HS-5 (cell line): ENCODE data around the gene ADCY4.

Experiments used
- DNase-seq: peaks from one replicate; pipeline ENCODE4 v3.0.0-alpha.2; 2012; ENCODE audit warnings: low read depth

Gene ADCY4

DNA sequence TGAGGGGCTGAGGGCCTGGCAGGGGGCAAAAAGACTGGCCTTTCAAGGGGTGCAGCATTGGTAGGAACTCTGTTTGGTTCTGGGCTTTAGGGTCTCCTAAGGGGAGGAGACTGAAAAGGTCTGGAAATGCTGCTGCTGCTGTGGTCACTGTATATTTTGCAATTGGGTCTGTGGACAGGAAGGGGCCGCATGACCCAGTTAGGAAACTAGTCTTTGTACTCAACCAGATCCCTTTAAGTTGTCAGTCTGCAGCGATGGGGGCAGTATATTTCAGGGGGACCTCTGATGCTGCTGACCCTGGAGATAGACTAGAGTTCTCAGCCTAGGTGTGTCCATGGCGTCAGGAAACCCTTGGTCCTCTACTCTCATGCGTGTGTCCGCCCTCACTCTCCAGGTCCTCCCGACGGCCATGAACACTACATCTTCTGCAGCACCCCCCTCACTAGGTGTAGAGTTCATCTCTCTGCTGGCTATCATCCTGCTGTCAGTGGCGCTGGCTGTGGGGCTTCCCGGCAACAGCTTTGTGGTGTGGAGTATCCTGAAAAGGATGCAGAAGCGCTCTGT, 19.5 kb downstream of the ADCY4 start:
- no peak for DNase-seq

DNA sequence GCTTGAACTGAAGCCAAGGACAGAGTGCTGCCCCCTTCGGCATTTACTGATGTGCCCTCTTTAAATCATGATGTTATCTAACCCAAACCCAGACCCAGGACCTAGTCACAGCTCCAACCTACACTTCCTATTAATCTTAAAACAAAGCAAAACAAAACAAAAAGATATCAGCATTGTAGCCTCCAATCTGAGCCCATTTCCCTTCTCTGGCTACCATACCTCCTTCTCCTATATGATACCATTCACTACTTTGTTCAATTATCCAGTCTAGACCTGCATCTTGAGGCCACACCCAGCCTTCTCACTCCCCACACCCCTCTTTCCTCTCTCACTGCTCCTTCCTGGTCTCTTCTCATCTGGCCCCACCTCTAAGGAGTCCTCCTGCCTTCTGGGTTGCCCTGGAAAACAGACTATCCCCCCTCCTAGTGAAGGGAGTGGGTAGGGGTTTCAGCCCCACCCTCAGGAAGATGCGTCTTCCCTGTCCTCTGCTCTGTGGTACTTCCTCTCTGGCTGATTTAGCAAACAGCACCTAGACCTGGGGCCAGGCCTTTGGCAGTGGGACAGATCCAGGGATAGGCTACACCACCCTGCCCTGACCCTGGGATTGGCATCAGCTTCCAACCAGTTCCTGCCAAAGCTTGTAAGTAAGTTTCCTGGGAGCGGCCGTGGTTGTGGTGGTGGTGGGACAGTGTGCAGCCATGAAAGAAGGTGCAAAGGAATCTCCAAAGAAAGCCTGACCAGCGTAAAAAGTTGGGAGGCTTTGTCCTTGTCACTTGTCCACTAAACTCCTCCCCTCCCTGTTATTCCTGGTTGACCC, 20.3 kb downstream of the ADCY4 start:
- DNase-seq: no peak

DNA sequence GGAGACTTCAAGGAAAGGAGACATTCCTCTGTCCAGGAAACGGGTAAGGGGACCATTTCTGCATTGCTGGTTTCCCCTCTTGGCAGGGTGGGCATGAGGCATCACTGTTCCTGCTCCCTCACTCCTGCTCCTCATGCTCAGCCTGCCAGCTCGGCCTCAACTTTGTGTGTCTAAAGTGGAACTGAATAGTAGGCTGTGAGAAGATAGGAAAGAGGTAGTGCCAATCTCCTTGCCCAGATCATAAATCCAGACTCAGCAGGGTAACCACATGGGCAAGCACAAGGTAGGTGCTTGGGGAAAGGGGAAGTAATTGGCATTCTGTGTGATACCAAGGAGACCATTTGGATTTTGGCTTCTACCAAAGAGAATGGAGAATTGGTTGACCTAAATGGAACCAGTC, 21.0 kb downstream of the ADCY4 start:
- DNase-seq: no peak

DNA sequence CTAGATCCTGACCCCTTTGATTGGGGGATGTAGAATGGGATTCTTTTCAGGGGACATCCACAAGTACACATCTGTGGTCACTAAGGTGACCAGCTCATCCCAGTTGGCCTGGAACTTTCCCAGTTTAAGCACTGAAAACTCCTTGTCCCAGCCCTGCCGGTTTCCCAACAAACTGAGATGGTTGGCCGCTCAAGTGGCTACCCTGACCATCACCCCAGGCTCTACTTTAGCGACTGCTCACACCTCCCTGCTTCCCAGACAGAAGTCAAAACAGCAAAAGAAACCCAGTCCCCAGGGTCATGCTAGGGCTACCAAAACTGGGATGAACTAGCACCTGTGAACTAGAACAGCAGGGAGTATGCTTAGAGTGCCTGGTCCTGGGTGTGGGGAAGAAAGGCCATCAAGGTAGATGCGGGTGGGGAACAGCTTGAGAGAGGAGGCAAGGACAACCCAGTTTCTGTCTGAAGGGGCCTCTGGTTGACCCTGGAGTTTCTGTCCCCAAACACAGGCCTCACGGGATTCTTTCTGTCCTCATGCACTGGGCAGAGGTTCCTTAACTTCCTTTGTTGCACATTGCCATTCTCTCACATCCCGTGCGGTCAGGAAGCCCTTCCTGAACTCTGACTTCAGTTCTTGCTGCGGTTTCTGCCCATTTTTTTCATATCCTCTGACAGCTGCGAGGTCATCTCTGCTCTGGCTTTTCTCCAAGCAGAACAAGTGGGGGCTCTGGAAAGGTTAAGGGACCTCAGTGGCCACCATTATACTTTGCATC, 21.9 kb downstream of the ADCY4 start:
- DNase-seq: no peak

DNA sequence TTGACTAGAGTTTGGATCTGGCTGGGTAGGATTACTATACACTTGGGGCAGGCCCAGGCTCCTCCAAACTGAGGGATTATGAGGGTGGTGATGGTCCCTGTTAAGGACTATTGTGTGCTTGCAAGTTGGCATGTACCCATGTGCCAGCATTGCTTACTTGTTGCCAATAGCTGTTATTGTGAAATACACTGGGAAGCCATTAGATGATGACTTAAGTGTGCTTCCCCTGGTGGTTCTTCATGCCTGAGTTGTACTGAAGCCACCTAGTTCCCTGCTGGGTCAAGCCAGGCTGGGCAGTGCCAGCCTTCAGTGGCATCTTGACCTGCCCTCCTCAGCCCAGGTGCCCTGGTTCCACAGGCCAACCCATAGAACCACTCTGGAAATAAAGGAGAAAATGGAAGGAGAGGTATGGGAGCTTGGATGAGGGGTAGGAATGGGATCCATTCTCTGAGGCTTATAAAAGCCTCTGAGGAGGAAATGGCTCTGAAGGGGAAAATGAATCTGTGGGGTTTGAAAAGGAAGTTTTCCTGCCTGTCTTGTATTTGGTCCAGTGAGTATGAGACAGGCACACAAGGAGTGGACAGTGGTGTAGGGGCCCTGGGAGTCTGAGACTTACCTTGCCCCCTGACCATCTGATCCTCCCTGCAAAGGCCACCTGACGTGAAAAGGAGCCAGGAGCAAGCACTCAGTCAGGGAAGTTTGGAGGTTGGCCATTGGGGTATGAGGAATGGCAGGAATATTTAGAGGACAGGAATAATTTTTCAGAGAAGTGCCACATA, 22.8 kb downstream of the ADCY4 start:
- no peak for DNase-seq

DNA sequence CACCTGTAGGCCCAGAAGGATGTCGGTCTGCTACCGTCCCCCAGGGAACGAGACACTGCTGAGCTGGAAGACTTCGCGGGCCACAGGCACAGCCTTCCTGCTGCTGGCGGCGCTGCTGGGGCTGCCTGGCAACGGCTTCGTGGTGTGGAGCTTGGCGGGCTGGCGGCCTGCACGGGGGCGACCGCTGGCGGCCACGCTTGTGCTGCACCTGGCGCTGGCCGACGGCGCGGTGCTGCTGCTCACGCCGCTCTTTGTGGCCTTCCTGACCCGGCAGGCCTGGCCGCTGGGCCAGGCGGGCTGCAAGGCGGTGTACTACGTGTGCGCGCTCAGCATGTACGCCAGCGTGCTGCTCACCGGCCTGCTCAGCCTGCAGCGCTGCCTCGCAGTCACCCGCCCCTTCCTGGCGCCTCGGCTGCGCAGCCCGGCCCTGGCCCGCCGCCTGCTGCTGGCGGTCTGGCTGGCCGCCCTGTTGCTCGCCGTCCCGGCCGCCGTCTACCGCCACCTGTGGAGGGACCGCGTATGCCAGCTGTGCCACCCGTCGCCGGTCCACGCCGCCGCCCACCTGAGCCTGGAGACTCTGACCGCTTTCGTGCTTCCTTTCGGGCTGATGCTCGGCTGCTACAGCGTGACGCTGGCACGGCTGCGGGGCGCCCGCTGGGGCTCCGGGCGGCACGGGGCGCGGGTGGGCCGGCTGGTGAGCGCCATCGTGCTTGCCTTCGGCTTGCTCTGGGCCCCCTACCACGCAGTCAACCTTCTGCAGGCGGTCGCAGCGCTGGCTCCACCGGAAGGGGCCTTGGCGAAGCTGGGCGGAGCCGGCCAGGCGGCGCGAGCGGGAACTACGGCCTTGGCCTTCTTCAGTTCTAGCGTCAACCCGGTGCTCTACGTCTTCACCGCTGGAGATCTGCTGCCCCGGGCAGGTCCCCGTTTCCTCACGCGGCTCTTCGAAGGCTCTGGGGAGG, 23.9 kb downstream of the ADCY4 start, which contains the start of gene LTB4R:
Gene LTB4R, plus strand, starts transcription at position 857 of the 959 bp plus-strand sequence. CDS start 4,150 bp downstream, outside the sequence.
- no peak for DNase-seq

DNA sequence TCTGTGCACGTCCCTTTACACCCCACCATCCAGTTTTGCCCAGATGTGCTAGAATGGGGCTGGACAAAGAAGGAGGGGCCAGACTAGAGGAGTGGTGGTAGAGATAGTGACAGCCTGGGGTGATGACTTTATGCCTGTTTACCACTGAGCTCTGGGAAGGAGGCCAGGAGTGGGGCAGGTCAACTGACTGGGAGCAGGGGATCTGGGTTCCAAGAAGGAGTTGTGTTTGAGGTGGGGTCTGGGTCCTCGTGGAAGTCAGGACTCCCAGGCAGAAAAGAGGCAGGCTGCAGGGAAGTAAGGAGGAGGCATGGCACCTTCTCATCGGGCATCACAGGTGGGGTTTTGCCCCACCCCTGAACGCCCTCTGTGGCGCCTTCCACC, 24.6 kb downstream of the ADCY4 start:
- DNase-seq: no peak

DNA sequence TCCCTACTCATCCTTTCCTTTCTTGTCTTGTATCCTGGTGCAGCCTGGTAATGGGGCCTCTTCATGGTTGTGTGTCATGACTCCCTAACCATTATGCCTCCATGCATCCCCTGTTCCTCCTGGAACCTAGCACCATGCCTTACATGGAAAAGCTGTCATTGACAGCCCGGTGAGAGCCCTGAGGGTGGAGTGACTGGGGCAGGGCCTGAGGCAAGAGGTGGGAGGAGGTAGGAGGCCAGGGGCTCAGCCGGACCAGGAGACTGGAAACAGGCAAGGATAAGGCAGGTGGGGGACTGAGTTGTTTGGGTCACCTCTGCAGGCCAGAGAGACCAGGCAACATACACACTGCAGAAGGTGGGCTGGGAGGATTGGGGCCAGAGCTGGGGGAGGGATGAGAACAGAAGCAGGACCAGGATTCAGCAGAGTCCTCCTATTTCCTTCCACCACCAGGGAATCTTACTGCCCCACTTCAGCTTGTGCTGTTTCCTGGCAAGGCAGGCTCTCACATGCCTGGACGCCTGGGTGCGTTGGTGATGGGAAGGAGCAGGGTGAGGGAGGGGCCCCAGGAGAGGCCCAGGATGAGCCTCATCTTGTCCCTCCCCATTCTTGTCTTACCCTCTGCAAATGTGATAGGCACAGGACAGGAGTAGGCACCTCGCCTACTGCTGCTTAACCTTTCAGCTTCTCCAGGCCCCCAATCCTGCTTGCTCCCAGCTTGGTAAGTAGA, 25.2 kb downstream of the ADCY4 start, which contains the start of gene LTB4R2:
Gene LTB4R2, plus strand, starts transcription at position 603 of the 727 bp plus-strand sequence. CDS start 525 bp downstream, outside the sequence.
- DNase-seq: no peak

DNA sequence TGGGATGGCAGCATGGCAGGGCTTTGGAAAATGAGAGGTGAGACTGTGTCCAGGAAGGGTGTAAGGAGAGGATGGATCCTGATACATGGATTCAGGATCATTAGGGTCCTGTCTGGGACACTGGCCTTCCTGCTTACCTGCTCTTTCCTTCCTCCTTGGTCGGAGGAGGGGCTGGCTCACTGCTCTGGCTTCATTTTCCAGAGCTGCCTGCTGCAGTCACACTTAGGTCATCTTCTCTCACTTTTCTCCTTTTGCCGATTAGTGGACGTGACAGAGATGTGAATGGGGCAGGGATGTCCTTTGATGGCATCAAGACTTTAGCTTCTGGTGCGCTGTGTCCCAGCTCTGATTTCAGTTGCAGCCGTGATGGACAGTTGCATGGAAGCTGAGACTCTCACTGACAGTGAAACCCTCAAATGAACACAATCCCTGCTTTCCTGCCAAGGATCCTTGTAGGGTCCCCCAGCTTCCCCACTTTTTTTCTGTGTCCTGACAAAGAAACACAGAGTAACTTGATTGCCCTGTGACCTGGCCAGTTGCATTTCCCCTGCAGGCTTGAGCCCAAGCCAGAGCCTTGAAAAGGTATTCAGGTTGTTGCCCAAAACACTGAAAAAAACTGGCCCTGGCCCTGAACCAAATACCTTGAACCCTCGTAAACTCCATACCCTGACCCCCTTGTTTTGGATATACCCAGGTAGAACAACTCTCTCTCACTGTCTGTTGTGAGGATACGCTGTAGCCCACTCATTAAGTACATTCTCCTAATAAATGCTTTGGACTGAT, 26.3 kb downstream of the ADCY4 start:
- DNase-seq: no peak

DNA sequence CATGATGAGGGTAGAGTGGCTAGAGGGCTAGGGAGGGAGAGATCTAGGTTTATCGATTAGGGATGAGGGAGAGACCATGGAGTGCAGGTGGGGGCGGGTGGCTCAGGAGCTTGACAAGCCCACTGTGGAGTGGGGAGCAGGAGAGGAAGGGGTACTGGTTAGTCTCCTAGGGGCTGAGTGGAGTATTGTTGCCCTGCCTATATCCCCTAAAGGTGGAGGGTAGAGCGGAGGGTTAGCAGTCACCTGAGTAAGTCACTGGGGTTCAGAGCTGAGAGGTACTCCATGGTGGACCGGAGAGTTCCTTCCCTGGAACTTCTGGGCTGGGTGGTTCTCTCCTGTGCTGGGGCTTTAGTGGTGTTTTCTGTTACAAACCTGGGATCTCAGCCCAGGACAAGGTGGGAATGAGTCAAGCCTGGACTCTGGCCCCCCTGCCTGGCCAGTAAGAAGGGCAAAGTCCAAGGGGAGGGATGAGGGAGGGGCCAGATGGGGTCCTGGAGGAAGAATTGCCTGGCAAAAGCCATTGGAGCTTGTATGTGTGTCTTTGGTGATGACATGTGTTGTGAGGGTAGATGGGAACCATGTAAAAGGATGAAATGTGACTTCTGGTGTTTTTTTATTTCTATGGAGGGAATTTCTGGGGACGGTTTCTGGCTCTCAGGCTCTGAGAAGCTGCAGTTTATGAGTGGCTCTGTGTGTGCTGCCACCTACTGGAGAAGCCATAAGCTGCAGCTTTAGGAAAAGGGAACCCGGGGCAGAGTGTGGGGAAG, 27.1 kb downstream of the ADCY4 start, which contains the start of gene CIDEB:
Gene CIDEB, minus strand, starts transcription at position 403 of the 767 bp plus-strand sequence. Its CDS starts 119 bp downstream, at position 284.
- no peak for DNase-seq

DNA sequence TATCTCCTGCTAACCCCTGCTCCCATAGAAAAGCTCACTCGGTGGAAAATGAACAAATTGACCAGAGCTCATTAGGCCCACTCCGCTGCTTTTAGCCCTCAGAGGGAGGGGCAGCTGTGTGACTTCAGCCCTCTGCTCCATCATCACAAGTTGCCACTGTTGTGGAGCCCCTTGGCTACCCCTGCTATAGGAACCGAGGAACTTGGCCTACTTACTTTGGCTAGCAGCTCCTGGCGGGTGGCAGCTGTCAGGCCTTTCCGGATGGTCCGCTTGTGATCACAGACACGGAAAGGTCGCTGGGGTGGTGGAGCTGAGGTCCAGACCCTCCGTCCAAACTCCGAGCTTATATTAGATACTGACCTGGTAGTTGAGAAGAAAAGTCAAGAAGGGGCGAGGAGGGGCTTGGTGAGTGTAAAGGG, 27.7 kb downstream of the ADCY4 start:
- DNase-seq: no peak

DNA sequence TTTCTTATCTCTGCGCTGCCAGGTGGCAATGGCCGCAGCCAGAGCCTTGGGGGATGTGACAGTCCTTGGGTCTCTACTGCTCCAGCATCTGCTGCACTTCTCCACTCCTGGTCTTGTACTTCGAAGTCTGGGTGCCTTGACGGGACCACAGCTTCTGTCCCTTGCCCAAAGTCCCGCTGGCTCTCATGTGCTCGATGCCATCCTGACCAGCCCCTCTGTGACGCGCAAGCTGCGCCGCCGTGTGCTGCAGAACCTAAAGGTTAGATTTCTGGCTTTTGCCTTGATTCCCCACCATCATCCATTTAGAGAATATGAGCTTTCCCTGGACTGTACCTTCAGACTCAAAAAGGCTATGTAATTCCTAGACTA, 30.9 kb downstream of the ADCY4 start:
- no peak for DNase-seq

DNA sequence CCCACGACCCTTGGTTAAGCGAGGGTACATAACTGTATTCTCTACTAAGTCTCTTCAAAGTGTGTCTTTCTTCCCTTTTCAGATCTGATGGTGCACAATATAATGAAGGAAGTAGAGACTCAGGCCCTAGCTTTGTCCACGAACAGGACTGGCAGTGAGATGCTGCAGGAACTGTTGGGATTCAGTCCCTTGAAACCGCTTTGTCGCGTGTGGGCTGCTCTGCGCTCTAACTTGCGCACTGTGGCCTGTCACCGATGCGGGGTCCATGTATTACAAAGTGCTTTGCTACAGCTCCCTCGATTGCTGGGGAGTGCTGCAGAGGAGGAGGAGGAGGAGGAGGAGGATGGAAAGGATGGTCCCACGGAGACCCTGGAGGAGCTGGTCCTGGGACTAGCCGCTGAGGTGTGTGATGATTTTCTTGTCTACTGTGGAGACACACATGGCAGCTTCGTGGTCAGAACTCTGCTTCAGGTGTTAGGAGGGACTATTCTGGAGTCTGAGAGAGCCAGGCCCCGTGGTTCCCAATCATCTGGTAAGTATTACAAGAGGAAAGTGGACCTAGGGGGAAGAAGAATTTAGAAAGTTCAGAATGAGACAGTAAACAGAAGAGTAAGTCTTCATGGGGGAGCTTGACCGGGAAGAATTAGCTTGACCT, 34.4 kb downstream of the ADCY4 start:
- DNase-seq: no peak

DNA sequence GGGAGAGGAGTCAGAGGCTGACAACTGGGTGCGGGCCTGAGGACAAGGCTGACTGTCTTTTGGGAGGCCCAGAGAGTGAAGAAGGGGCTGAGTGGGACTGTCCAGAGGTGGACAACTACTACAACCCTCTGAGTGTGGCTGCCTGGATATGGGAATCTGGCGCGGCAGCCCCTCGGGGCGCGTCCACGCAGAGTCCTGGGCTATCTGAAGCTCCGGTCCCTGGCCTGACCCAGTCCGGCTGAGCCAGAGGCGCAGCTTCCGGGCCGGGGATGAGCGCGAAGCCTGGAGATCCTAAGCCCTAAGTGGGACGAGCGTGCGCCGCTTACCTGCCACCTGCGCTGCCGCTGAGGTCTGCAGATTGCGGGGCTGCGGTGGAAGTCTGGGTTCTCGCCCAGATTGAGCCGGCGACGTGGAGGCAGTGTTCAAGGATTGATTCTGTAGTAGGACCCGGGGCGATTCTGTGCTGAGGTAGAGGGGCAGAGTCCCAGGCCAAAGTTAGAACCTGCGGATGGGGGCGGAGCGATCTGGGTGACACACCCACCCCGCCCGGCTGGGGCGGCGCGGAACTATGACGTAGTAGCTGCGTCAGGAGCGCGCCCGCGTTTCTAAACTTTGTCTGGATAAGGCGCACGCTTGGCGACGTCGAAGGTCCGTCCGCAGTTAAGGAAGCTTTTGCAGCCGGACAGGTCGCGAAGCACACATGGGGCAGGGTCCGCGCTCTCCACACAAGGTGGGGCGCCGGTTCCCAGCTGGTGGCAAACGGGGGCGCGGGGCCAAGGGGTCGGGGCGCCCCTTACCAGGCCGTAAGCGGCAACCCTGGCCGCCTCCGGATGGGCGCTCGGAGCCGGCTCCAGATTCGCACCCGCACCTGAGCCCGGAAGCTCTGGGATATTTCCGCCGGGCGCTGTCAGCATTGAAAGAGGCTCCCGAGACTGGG, 35.3 kb downstream of the ADCY4 start, which contains the start of the genes DHRS1 and NOP9:
Gene DHRS1, minus strand, starts transcription at position 526 of the 937 bp plus-strand sequence. CDS start 674 bp downstream, outside the sequence.
Gene NOP9, plus strand, starts transcription at position 596 of the 937 bp plus-strand sequence. Its CDS starts 105 bp downstream, at position 701.
- peak; percentile 61 for DNase-seq

DNA sequence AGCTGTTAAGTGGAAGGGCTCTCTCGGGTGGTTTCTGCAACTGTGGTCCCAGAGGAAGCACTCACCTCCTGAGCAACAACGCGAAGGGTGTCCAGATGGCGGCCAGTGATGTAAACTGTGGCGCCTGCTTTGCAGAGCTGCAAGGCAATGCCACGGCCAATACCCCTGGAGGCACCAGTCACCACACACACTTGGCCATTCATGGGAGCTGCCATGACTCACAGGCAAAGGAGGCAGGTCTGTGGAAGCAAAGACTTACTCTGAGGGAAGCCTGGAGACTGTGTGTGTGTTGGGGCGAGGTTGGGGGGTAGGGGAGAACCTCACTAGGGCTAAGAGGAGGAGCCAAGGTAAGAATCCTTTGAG, 36.0 kb downstream of the ADCY4 start:
- peak; percentile 16 for DNase-seq

DNA sequence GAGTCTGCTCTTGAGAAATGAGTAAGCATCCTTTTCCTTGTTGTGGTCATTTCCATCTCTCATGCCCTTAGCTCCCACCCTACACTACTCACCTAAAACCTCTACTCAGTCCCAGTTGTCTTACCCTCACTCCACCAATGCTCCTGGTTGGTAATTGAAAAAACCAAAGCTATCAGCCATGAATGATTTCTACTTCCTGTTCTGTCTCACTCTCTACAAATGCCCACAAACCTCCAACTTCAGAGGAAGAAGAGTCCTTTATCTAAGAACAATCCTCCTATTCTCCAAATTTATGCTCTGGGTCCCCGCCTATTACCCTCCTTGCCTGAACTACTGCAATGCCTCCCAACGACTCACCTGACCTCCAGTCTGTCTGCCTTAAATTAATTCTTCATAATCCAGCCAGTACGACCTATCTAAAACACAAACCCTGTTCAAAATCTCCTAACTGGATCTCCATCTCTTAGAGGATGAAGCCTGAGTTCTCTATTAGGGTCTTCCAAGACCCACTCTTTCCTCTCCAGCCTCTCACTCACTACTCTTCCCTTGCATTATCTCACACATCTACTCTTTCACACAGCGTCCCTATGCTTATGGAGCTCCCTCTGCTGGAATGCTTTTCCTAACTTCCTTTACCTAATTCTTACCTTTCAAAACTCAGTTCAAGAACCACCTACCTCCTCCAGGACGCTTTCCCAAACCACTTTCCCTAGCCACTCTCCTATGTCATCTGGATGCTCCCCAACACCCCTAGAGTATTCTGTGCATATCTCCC, 37.5 kb downstream of the ADCY4 start:
- DNase-seq: no peak
